CD4-positive, alpha-beta T cell treated with Interleukin-17A for 4 hours (primary cell): ENCODE data around the gene TMEM132A.

ENCODE experiments used
- DNase-seq: peaks from one replicate; pipeline ENCODE4 v3.0.0-alpha.2; 2020; ENCODE audit warnings: mixed read lengths

The TMEM132A gene

DNA sequence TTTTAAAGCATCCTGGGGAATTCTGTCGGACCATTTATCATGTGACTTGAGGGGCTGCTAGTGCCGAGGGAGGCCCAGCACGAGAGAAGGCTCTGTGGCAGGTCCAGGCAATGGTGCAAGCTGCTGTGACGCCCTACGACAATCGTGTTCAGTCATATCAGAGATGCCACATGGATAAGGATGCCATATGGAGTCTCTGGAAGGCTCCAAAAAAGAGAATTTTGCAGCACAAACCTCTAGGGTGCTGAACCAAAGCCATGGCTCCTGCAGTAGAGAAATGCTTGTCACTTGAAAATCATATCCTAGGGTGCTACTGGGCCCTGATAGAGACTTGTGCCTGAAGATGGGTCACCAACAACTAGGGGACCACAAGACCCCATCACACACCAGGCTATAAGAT lies 40.5 kb downstream of the TMEM132A start:
- DNase-seq, result no peak

DNA sequence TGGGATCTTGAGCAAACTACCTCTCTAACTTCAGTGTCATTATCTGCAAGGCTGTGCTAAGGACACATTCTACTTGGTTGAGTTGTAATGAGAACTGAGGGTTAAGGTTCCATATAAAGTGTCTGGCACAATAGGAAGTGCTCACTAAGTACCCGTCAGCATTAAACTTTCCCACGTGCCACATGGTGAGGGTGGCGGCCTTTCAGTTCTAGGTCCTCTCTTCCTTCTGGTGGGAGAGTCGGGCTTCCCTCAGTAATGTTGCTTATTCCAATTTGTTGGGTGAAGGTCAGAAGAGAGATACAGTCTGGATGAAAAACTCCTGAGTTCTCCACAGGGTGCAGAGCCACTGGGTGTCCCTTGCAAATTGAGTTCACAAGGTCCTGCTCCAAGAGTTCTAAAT lies 42.6 kb downstream of the TMEM132A start:
- DNase-seq, result no peak

DNA sequence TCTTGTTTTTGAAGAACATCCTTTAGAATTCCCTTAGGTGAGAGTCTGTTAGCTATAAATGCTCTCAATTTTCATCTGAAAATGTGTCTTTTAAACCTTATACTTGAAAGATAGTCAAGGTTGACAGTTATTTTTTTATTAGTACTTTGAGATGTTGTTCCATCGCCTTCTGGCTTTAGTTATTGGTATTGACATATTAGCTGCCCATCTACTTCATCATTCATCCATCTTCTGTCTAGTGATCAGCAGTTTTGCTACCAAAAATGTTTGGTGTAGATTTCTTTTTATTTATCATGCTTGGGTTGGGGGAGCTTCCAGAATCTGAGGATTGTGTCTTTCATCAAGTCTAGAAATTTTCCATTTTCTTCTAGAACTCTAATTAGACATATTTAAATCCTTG lies 44.0 kb downstream of the TMEM132A start:
- no peak for DNase-seq

- peak; percentile 88 for DNase-seq
Observed at GRCh38 chr11:60970369-60970774, 46.1 kb downstream of the TMEM132A start.

GRCh38 chr11:60970890-60971289 lies 46.6 kb downstream of the TMEM132A start:
- DNase-seq, result peak; percentile 23

GRCh38 chr11:60971520-60971919 lies 47.3 kb downstream of the TMEM132A start, which contains the start of gene CD6:
Gene CD6 (plus strand): TSS chr11:60971680. CDS start chr11:60971866, 186 bp downstream.
- peak; percentile 81 for DNase-seq

GRCh38 chr11:60972182-60973030 lies 48.1 kb downstream of the TMEM132A start:
- DNase-seq, result peak; percentile 60

DNA sequence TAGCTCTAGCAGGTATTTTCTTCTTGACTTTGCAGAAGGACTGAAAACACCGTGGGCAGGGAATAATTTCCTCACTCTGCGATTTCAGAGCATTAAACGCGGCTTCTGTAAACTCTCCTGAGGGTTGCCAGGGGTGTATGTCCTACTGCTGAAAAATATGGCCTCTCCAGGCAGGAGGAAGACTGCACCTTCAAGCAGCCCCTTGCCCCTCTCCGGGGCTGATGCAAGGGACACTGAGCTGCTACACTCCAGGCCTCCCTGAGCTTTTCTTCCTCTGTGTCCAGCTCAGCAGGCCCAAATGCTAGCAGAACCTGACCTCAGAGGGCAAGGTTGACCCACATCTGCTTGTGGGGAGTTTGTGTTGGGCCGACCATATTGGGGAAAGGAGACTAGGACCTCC lies 49.4 kb downstream of the TMEM132A start:
- peak; percentile 36 for DNase-seq

DNA sequence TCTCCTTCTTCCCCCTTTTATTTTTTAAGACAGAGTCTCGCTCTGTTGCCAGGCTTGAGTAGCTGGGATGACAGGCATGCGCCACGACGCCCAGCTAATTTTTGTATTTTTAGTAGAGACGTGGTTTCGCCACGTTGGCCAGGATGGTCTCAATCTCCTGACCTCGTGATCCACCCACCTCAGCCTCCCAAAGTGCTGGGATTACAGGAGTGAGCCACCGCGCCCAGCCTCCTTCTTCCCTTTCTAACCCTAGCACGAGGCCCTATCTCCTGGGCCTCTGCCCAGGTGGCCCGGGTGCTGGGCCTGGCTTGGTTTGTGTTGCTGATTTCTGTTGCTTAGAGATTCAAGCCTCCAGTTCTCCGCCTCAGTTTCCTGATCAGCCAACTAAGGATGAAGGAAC lies 50.1 kb downstream of the TMEM132A start:
- DNase-seq, result peak; percentile 36

DNA sequence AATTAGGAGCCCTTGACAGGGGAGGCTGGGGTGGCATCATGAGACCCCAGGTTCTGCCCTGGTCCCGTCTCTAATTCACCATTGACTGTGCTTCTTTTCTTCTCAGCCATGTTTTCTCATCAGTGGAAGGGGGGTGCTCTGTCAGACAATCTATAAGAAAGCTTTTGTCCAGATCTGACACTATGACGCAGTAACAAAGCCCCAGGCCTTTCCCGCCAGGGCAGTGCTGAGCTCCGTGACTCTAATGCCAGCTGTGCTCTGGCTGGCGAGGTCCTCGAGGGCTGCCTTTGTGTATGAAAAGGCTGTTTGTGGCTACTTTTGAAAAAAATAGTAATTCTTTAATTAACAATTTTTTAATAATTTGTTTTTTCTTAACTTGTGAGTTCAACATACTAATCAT lies 50.5 kb downstream of the TMEM132A start:
- peak; percentile 46 for DNase-seq

DNA sequence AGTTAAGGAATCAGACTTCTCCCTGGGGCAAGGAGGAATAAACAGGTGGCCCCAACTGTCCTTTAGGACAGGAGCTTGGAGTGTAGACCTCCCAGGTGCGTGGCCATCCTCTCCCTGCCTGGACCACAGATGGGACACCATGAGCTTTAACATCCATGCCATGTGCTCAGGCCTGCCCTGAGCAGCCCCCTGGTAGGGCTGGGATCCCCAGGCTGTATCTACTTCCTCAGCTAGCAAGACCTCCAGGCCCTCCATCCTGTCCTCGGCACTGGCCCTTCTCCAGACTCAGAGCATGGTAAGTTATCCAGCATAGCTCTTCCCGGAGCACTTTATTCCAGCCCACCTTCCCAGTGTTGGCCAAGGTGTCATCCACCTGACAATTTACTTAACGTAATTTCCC lies 53.0 kb downstream of the TMEM132A start:
- no peak for DNase-seq

DNA sequence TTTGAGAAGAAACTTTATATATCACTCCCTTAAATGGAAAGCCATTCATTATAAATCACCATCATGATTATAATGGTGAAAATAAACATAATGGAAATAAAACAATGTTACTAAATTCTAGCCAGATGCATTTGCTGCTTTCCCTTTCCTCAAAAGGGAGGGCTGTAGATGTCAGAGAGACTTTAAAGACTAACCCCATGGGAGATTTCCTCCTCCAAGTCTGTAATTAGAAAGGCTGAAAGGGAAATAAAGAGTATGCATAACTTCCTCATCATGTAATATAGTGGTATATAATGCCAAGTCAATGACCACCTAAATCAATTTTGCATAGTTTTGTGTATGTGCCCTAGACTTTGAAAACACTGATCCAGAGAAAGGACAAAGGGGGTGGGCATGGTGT lies 53.6 kb downstream of the TMEM132A start:
- no peak for DNase-seq

- DNase-seq, result peak; percentile 47
Observed at GRCh38 chr11:60978546-60979380, 54.5 kb downstream of the TMEM132A start.

DNA sequence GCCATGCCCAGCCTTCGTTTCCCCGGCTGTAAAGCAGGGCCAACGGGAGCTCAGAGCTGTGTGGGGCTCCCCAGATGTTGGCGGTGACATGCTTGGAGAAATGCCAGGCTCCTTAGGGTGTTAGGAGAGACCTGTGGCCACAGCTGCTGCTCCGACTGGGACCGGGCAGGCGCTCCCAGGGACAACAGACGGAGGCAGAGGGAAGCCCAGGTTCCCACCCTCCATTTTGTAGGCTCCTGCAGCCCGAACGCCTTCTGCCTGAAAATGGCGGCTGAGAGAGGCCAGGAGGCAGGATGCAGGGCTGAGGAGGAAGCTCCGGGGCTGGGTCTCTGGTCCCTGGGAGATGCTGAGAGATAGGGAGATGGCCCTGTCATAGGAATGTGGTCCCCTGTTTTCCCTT lies 57.3 kb downstream of the TMEM132A start:
- no peak for DNase-seq

DNA sequence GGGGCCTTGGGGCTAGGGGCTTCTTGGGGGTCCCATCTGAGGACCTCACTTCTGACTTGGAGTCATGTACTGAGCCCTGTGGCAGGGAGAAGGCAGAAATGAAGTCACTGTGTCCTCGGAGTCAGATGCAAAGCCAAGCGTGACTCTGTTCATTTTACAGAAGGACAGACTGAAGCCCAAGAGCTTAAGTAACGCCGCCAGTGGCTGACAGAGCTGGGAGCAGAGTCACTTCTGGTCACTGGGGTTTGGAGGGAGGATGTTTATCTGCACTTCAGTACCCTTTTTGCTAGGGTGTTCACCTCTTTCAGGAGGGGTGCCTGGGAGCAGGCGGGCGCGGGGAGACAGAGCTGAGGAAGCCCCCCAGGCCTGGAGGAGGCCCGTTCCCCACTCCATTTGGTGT lies 57.9 kb downstream of the TMEM132A start:
- peak; percentile 58 for DNase-seq

GRCh38 chr11:60984149-60984548 lies 59.9 kb downstream of the TMEM132A start:
- DNase-seq, result peak; percentile 43

GRCh38 chr11:60984636-60985035 lies 60.4 kb downstream of the TMEM132A start:
- no peak for DNase-seq

DNA sequence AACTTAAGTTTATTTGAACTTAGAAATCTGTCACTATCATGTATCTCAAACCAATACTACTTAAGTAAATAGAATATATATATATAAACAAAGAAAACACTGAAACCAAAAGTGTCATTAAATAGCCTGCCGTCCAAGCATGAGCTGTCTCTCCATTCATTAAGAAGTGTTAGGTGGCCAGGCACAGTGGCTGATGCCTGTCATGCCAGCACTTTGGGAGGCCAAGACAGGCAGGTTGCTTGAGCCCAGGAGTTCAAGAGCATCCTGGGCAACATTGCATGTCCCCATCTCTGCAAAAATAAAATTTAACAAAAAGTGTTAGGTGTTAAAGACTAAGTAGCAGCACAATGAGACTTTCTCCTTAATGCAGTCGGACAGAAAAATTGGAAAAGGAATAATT lies 61.2 kb downstream of the TMEM132A start:
- no peak for DNase-seq

DNA sequence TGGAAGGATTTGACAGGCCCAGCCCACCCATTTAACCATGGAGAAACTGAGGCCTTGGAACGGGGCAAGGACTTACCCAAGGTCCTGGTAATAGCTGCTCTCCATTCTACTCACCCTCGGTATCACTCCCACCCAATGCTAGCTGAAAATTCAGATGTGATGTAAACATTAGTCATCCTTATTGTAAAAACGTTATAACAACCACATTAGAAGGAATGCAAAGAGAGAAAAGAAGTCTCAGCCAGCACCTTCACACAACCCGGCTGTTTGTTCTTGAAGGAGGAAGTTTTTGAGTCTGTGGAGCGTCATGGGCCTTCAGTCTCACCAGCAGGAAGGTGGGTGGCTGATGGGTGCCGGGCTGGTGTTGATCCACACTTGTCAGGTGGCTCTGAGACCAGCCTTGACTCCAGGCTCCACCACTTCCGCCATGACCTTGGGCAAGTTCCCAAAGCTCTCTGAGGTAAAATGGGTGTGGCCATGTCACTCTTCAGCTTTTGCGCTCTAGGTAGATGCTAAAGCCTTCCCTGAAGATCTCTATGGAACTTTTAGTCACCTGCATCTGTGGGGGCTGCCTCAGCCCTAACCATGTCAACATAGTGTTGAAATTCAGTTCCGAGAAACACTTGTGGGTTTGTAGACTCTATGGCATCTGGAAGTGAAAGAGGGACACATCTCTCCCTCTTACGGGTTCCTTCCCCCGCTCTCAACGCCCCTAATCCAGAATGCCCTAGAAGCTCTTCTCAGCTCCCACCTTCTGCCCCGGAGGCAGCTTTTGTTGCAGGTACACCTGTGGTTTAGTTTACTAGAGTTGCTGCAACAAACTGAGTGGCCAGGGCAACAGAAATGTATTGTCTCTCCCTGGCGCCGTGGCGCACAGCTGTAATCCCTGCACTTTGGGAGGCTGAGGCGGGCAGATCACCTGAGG lies 62.0 kb downstream of the TMEM132A start:
- peak; percentile 94 for DNase-seq
